ENCODE measurements around the gene DAB1. TPM values are rescaled to one million over a fixed set of nuclear protein-coding genes. Genes with fewer than 3 reads are reported as not detected.

The DAB1 gene
- total and polyA plus RNA-seq, 2 of the 8 experiments (the other 6 are each of a cell fraction or from before 2014, with no cell fraction given): 4.4 to 11.8 TPM

GRCh38 chr1:57186455-57186854, 237.4 kb downstream of the DAB1 start:
- H2BK12ac ChIP-seq (ENCODE audit: low read depth, low read length): no peak overlapping the region
- H2BK15ac ChIP-seq (ENCODE audit: low read length): no peak overlapping the region
- no peaks in the 10 kb centered on the region for H3K79me2 ChIP-seq (ENCODE audit: control insufficient read depth in 1 of 2, insufficient read depth in 2 of 2, low read length in 2 of 2)
- peaks cover 0 to 2% (median 0%) of the 10 kb centered on the region in 4 experiments; a peak in 1 of 7 replicates for H3K27me3 ChIP-seq (replicated peaks in 1 of 4; ENCODE audit: control insufficient read depth in 3 of 4, extremely low read depth in 1 of 4, insufficient read depth in 3 of 4, low read length in 3 of 4)
- H3K9ac ChIP-seq (replicated peaks in 1 of 4; ENCODE audit: extremely low read depth in 1 of 4, low read depth in 3 of 4, low read length in 3 of 4): no peak overlapping the region
- no peak overlapping the region for H2BK5ac ChIP-seq (ENCODE audit: low read depth, low read length)
- CTCF ChIA-PET (ENCODE audit: partially characterized antibody): no interaction called here
- H2AK5ac ChIP-seq (ENCODE audit: low read depth, low read length): no peak overlapping the region
- H4K20me1 ChIP-seq (replicated peaks in 1 of 2; ENCODE audit: control insufficient read depth in 1 of 2, insufficient read depth in 2 of 2, low read length in 2 of 2): no peaks in the 10 kb centered on the region
- H3K23ac ChIP-seq (ENCODE audit: insufficient read length): no peak overlapping the region
- H3K4me1 ChIP-seq (replicated peaks in 1 of 4; ENCODE audit: control insufficient read depth in 3 of 4, insufficient read depth in 4 of 4, low read length in 3 of 4): no peaks in the 10 kb centered on the region
- H3K36me3 ChIP-seq (ENCODE audit: control insufficient read depth in 2 of 4, insufficient read depth in 4 of 4, low read length in 3 of 4): no peaks in the 10 kb centered on the region
- no peak overlapping the region for H2BK20ac ChIP-seq (ENCODE audit: low read length)
- no peak overlapping the region for H3K18ac ChIP-seq (ENCODE audit: extremely low read depth, low read length)
- POLR2A ChIA-PET (ENCODE audit: partially characterized antibody): no interaction called here
- H4K91ac ChIP-seq (replicated peaks; ENCODE audit: insufficient read length, low read length): no peak overlapping the region
- no peak overlapping the region for H3K4me2 ChIP-seq (ENCODE audit: insufficient read depth in 1 of 2, low read depth in 2 of 2, low read length in 2 of 2)
- H3K56ac ChIP-seq (replicated peaks; ENCODE audit: insufficient read length, low read depth, low read length): no peak overlapping the region
- no peaks in the 10 kb centered on the region for H3K23me2 ChIP-seq (ENCODE audit: low read depth, low read length)
- H3K9me3 ChIP-seq (ENCODE audit: insufficient read depth in 2 of 2, low read depth in 1 of 2, low read length in 1 of 2): no peaks in the 10 kb centered on the region
- H4K5ac ChIP-seq (ENCODE audit: insufficient read length, low read depth, low read length): no peak overlapping the region
- no peak overlapping the region for H3K4ac ChIP-seq (replicated peaks; ENCODE audit: insufficient read length, low read depth, low read length)
- H2BK120ac ChIP-seq (replicated peaks; ENCODE audit: low read depth, low read length): no peak overlapping the region
- no peak for TF ChIP-seq RFX5 (IDR thresholded peaks at IDR 0.05; ENCODE audit: borderline replicate concordance, low read depth, low read length)
- H3K4me3 ChIP-seq (ENCODE audit: extremely low read depth in 1 of 4, insufficient read depth in 2 of 4, low read depth in 3 of 4, low read length in 4 of 4): no peak overlapping the region
- FAIRE-seq: no peak
- H3K14ac ChIP-seq (ENCODE audit: insufficient read length): no peak overlapping the region
- no peak overlapping the region for H2AFZ ChIP-seq (ENCODE audit: low read length)
- no peak for DNase-seq (ENCODE audit: low read depth in 1 of 2, low spot score in 2 of 2)
- WGBS, 2 experiments (ENCODE audit: extremely low coverage in 1 of 2, insufficient coverage in 1 of 2, insufficient read length in 1 of 2, insufficient replicate concordance in 2 of 2, low coverage in 1 of 2, low lambda C conversion rate in 2 of 2, missing lambda C conversion rate in 1 of 2): 92% methylated on average over 3 of the region's 3 CpGs; no CpG with 5 or more reads in 1 of the 2 experiments
- H3K27ac ChIP-seq (ENCODE audit: low read depth, low read length): no peak overlapping the region
- no peaks in the 10 kb centered on the region for H3K79me1 ChIP-seq (ENCODE audit: low read depth, low read length)
- H4K8ac ChIP-seq (ENCODE audit: extremely low read depth, insufficient read depth, low read length): no peak overlapping the region

Measured in H1 (cell line).